Mesenchymal stem cell (in vitro differentiated cells and primary cell): ENCODE measurements around the gene CACNA1C.

Source experiments
- DNase-seq: peaks from one replicate; pipeline ENCODE4 v3.0.0-alpha.2; 2013
- H2AFZ ChIP-seq: one replicate; pipeline ENCODE4 v1.6.1; 2013; ENCODE audit warnings: low read depth, mild to moderate bottlenecking, control low read depth, inconsistent platforms, low read length, moderate library complexity
- H2AK5ac ChIP-seq: 2 replicates; pipeline ENCODE4 v1.6.1; 2013; ENCODE audit warnings: low read length, moderate library complexity, mild to moderate bottlenecking, inconsistent platforms; ENCODE audit not compliant: severe bottlenecking
- H2BK120ac ChIP-seq: one replicate; pipeline ENCODE4 v1.6.1; 2013; ENCODE audit warnings: low read depth, mild to moderate bottlenecking, inconsistent platforms, low read length, moderate library complexity
- H2BK12ac ChIP-seq, 2 experiments: one replicate each; pipeline ENCODE4 v1.6.1; 2013; ENCODE audit warnings: inconsistent platforms in 2 of 2, low read length in 2 of 2, mild to moderate bottlenecking in 2 of 2, moderate library complexity in 2 of 2, control low read depth in 1 of 2
- H2BK15ac ChIP-seq: one replicate; pipeline ENCODE4 v1.6.1; 2013; ENCODE audit warnings: mild to moderate bottlenecking, low read depth, inconsistent platforms; ENCODE audit not compliant: poor library complexity, severe bottlenecking
- H2BK5ac ChIP-seq: 2 replicates; pipeline ENCODE4 v1.6.1; 2013; ENCODE audit warnings: low read depth, mild to moderate bottlenecking, low read length, control low read depth, inconsistent platforms; ENCODE audit not compliant: poor library complexity, severe bottlenecking
- H3K14ac ChIP-seq, 2 experiments: one replicate each; pipeline ENCODE4 v1.6.1; 2013; ENCODE audit warnings: inconsistent platforms in 2 of 2, low read length in 2 of 2, control low read depth in 1 of 2, mild to moderate bottlenecking in 1 of 2, moderate library complexity in 1 of 2
- H3K18ac ChIP-seq, 2 experiments: one replicate each; pipeline ENCODE4 v1.6.1; 2013; ENCODE audit warnings: inconsistent platforms in 2 of 2, low read length in 2 of 2, control low read depth in 1 of 2, low read depth in 1 of 2, mild to moderate bottlenecking in 1 of 2
- H3K23ac ChIP-seq, 2 experiments: one replicate each; pipeline ENCODE4 v1.6.1; 2013; ENCODE audit warnings: inconsistent platforms in 2 of 2, low read length in 2 of 2, mild to moderate bottlenecking in 2 of 2, moderate library complexity in 2 of 2, control low read depth in 1 of 2
- H3K27ac ChIP-seq: 2 replicates; pipeline ENCODE4 v1.5.1; 2013; ENCODE audit warnings: mild to moderate bottlenecking, moderate library complexity, low read length, control low read depth, inconsistent platforms; ENCODE audit not compliant: poor library complexity, severe bottlenecking
- H3K27me3 ChIP-seq, 2 experiments: 2 replicates each; pipeline versions ENCODE4 v1.6.1 to v1.7.0; 2013; ENCODE audit warnings: low read length in 2 of 2, mild to moderate bottlenecking in 2 of 2, moderate library complexity in 2 of 2, control low read depth in 1 of 2, inconsistent platforms in 1 of 2; ENCODE audit not compliant: control insufficient read depth in 1 of 2, insufficient read depth in 1 of 2
- H3K36me3 ChIP-seq, 2 experiments: 2 replicates each; pipeline versions ENCODE4 v1.6.1 to v1.7.0; 2013; ENCODE audit warnings: low read length in 2 of 2, control low read depth in 1 of 2, inconsistent platforms in 1 of 2, low read depth in 1 of 2, mild to moderate bottlenecking in 1 of 2; ENCODE audit not compliant: insufficient read depth in 2 of 2, control insufficient read depth in 1 of 2
- H3K4ac ChIP-seq, 2 experiments: one replicate each; pipeline ENCODE4 v1.6.1; 2013; ENCODE audit warnings: inconsistent platforms in 2 of 2, low read length in 2 of 2, mild to moderate bottlenecking in 2 of 2, moderate library complexity in 2 of 2, control low read depth in 1 of 2, low read depth in 1 of 2
- H3K4me1 ChIP-seq: 2 replicates; pipeline ENCODE4 v1.6.1; 2013; ENCODE audit warnings: low read depth, low read length, control low read depth; ENCODE audit not compliant: control insufficient read depth, insufficient read depth
- H3K4me2 ChIP-seq: 2 replicates; pipeline ENCODE4 v1.6.1; 2013; ENCODE audit warnings: low read length, mild to moderate bottlenecking, inconsistent platforms; ENCODE audit not compliant: poor library complexity, severe bottlenecking
- H3K4me3 ChIP-seq, 2 experiments: 2 replicates each; pipeline versions ENCODE4 v1.5.1 to v1.7.0; 2013; ENCODE audit warnings: low read length in 2 of 2, mild to moderate bottlenecking in 2 of 2, control low read depth in 1 of 2, low read depth in 1 of 2; ENCODE audit not compliant: insufficient read depth in 1 of 2
- H3K79me1 ChIP-seq: replicated peaks from 2 replicates; pipeline ENCODE4 v1.6.1; 2013; ENCODE audit warnings: mild to moderate bottlenecking, control low read depth, low read length, inconsistent platforms; ENCODE audit not compliant: poor library complexity, severe bottlenecking
- H3K9ac ChIP-seq: 2 replicates; pipeline ENCODE4 v1.7.0; 2013; ENCODE audit warnings: mild to moderate bottlenecking, low read length, moderate library complexity
- H3K9me3 ChIP-seq: 2 replicates; pipeline ENCODE4 v1.7.0; 2013; ENCODE audit warnings: mild to moderate bottlenecking, low read length; ENCODE audit not compliant: control insufficient read depth
- H4K8ac ChIP-seq: one replicate; pipeline ENCODE4 v1.6.1; 2013; ENCODE audit warnings: inconsistent platforms, mild to moderate bottlenecking, low read length, moderate library complexity
- H4K91ac ChIP-seq: one replicate; pipeline ENCODE4 v1.6.1; 2013; ENCODE audit warnings: mild to moderate bottlenecking, low read length, inconsistent platforms
- WGBS: methylation state at CpG from one replicate; pipeline ENCODE4 v1.1.7; 2013; ENCODE audit warnings: mixed read lengths; 5-methylcytosine and 5-hydroxymethylcytosine counted together

The CACNA1C gene

DNA sequence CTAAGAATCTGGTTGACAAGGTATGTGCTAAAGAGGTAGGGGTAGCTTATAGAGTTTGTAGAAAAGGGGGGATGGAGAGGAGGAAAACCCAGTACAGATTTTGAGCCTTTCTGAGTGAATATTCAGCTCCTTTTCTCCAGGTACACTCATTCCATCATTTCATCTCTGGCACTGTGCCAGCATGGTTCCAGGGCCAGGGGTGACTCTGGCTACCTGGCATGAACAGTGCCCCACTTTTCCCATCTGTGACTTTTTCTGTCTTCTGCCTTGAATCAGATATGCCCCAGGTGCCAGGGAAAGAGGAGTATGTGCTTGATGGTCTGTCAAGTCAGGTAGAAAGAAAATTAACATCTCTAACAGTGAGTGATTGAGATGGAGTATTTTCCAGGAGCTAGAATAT, 175.7 kb downstream of the CACNA1C start:
- Histone ChIP-seq H3K4ac (no peak overlapping the region), H2BK5ac (no peak overlapping the region), H3K14ac (no peak overlapping the region), H3K27ac (no peak overlapping the region), H3K79me1 (no peaks in the 10 kb centered on the region), H3K4me3 (no peak overlapping the region), H3K36me3 (no peaks in the 10 kb centered on the region), H4K8ac (no peak overlapping the region), H4K91ac (no peak overlapping the region), H2BK12ac (no peak overlapping the region), H3K9me3 (no peaks in the 10 kb centered on the region), H3K23ac (no peak overlapping the region), H3K4me1 (no peaks in the 10 kb centered on the region), H3K9ac (no peak overlapping the region), H3K18ac (no peak overlapping the region), H2AK5ac (no peak overlapping the region), H3K4me2 (no peak overlapping the region), H2BK15ac (no peak overlapping the region), H2AFZ (no peak overlapping the region), H2BK120ac (no peak overlapping the region), H3K27me3 (no peaks in the 10 kb centered on the region)
- DNase-seq = no peak

GRCh38 chr12:2229661-2230539, 177.1 kb downstream of the CACNA1C start:
- Histone ChIP-seq H3K79me1 (no peaks in the 10 kb centered on the region), H3K14ac (no peak overlapping the region), H2BK5ac (no peak overlapping the region), H3K4me2 (no peak overlapping the region), H3K9ac (no peak overlapping the region), H3K27ac (no peak overlapping the region), H3K27me3 (no peaks in the 10 kb centered on the region), H2BK15ac (peak overlapping the region; percentile 65), H3K23ac (no peak overlapping the region), H4K8ac (no peak overlapping the region), H3K18ac (no peak overlapping the region), H3K9me3 (no peaks in the 10 kb centered on the region), H2AFZ (no peak overlapping the region), H2AK5ac (no peak overlapping the region), H3K36me3 (no peaks in the 10 kb centered on the region), H3K4me1 (no peaks in the 10 kb centered on the region), H3K4ac (no peak overlapping the region), H3K4me3 (peak overlapping the region in 1 of 2 experiments; percentile 1), H2BK120ac (no peak overlapping the region), H2BK12ac (no peak overlapping the region), H4K91ac (peak overlapping the region; percentile 74)
- no peak for DNase-seq
- 96% methylated on average over 55 of the region's 61 CpGs for WGBS

DNA sequence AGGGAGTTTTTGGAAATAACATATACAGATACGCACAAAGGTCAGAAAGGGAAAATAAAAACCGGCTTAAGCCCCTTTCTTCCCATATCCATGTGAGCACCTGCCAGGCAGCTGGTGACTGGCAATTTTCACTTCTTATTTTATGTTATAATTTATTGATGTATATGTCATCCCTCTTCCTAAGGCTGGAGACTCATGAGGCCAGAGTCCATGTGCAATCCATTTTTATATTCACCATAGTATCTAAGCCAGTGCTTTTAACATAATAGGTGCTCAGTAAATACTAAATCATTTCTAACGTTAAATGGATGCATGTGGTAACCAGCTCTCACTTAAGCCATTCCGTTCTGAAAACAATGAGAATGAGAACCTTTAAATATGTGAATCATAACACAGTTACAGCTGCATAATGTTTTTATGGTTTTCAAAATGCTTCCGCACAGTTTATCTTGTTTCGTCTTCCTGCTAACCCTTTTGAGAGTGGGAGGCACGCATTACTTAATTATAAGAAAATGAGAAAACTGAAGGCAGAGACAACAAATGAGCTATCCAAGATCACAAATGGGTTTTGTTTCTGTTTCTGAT, 178.3 kb downstream of the CACNA1C start:
- Histone ChIP-seq H2BK15ac (no peak overlapping the region), H3K23ac (no peak overlapping the region)
- 94% methylated on average over 7 of the region's 7 CpGs for WGBS

DNA sequence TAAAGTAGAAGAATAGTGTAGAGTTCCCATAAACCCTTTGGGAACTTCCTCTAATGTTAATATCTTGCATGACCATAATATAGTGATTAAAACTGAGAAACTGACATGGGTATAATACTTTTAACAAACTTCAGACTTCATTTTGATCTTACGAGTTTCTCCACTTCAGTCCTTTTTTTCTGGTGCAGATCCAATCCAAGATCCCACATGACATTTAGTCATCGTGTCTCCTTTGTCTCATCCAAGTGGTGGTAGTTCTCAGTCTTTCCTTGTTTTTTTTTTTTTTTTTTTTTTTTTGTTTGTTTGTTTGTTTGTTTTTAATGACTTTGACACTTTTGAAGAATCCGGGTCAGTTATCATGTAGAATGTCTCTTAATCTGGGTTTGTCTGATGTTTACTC, 179.2 kb downstream of the CACNA1C start:
- no peaks in the 10 kb centered on the region for H3K9me3 ChIP-seq
- 97% methylated on average over 3 of the region's 3 CpGs for WGBS

More for the DNA sequence above, 178.3 kb downstream of the CACNA1C start:
- Histone ChIP-seq H2BK12ac (no peak overlapping the region), H3K4me2 (no peak overlapping the region), H3K4ac (no peak overlapping the region), H2BK120ac (no peak overlapping the region), H3K9ac (peak overlapping the region; percentile 50), H2AK5ac (no peak overlapping the region), H3K27me3 (no peaks in the 10 kb centered on the region), H3K4me3 (peak overlapping the region in 1 of 2 experiments; percentile 26), H4K8ac (no peak overlapping the region), H3K14ac (no peak overlapping the region), H3K4me1 (no peaks in the 10 kb centered on the region), H3K9me3 (no peaks in the 10 kb centered on the region), H3K79me1 (no peaks in the 10 kb centered on the region), H2AFZ (no peak overlapping the region), H3K27ac (no peak overlapping the region), H3K36me3 (no peaks in the 10 kb centered on the region), H2BK5ac (no peak overlapping the region), H3K18ac (no peak overlapping the region), H4K91ac (no peak overlapping the region)
- no peak for DNase-seq

More for the DNA sequence above, 179.2 kb downstream of the CACNA1C start:
- Histone ChIP-seq H3K4me1 (no peaks in the 10 kb centered on the region), H3K4ac (no peak overlapping the region), H2BK12ac (no peak overlapping the region), H2BK120ac (no peak overlapping the region), H2BK5ac (no peak overlapping the region), H3K9ac (peak overlapping the region; percentile 50), H2BK15ac (no peak overlapping the region), H3K36me3 (no peaks in the 10 kb centered on the region), H2AFZ (no peak overlapping the region), H4K8ac (no peak overlapping the region), H3K14ac (no peak overlapping the region), H3K27me3 (no peaks in the 10 kb centered on the region), H3K18ac (no peak overlapping the region), H4K91ac (no peak overlapping the region), H3K27ac (no peak overlapping the region), H3K4me2 (no peak overlapping the region), H2AK5ac (no peak overlapping the region), H3K4me3 (no peak overlapping the region), H3K23ac (no peak overlapping the region), H3K79me1 (no peaks in the 10 kb centered on the region)
- no peak for DNase-seq
